Sigmoid colon (tissue), 7 donors: ENCODE results near the gene RING1. TPM values are rescaled to one million over a fixed set of nuclear protein-coding genes. Genes with fewer than 3 reads are reported as not detected.

Experiments used
- DNase-seq: peaks from one replicate; pipeline ENCODE4 v3.0.0-alpha.2; 2019
- H3K27ac ChIP-seq, 4 donors: fragments of 200-600 bp; sonication (generic); one replicate each; pipeline ENCODE4 v1.5.1; 2016 to 2019; ENCODE audit warnings: mild to moderate bottlenecking in 1 of 4
- H3K27me3 ChIP-seq, 3 donors: fragments of 200-600 bp; sonication (generic); one replicate each; pipeline ENCODE4 v1.5.1; 2019; ENCODE audit warnings: mild to moderate bottlenecking in 1 of 3
- H3K36me3 ChIP-seq, 4 donors: fragments of 200-600 bp; sonication (generic); one replicate each; pipeline ENCODE4 v1.5.1; 2016 to 2019
- H3K4me1 ChIP-seq, 4 donors: fragments of 200-600 bp; sonication (generic); one replicate each; pipeline ENCODE4 v1.5.1; 2017 to 2019
- H3K4me3 ChIP-seq, 4 donors: fragments of 200-600 bp; sonication (generic); one replicate each; pipeline ENCODE4 v1.5.1; 2017 to 2019; ENCODE audit warnings: mild to moderate bottlenecking in 2 of 4, moderate library complexity in 1 of 4
- H3K9me3 ChIP-seq, 4 donors: fragments of 200-600 bp in 3 of 4; sonication (generic) in 3 of 4; one replicate each; pipeline versions ENCODE4 v1.5.1 to v1.6.1; 2013 to 2019
- EP300 ChIP-seq, 4 donors: sonication (generic); formaldehyde crosslinking; IDR thresholded peaks; one replicate each; pipeline ENCODE4 v1.6.1; 2017; ENCODE audit warnings: antibody characterized with exemption in 4 of 4
- POLR2A ChIP-seq, 2 donors: fragments of 450-650 bp; IDR thresholded peaks; one replicate each; pipeline ENCODE4 v1.6.1; 2016; ENCODE audit warnings: antibody characterized with exemption in 2 of 2, mild to moderate bottlenecking in 2 of 2, moderate library complexity in 2 of 2
- POLR2AphosphoS5 ChIP-seq, 4 donors: sonication (generic); formaldehyde crosslinking; IDR thresholded peaks; one replicate each; pipeline ENCODE4 v1.6.1; 2017; ENCODE audit warnings: antibody characterized with exemption in 4 of 4
- WGBS, 2 donors: extraction: QIAGEN DNeasy Blood & Tissue Kit; methylation state at CpG; one replicate each; pipeline ENCODE4 v1.1.7; 2013; 5-methylcytosine and 5-hydroxymethylcytosine counted together
- intact Hi-C: fragments of 100-400 bp; cut with DNase I; formaldehyde crosslinking; loops from one replicate; pipeline ENCODE4 v1.15.1; 2023
- polyA plus RNA-seq, 3 donors: library from polyadenylated mRNA; stranded (reverse); fragments of 200-250 nt; gene quantifications; one replicate each; pipeline ENCODE4 v1.2.3, GENCODE V29; 2013
- total RNA-seq, 4 donors: library from RNA; depleted of rRNA; stranded (reverse); fragments of >200 nt; gene quantifications; one replicate each; pipeline ENCODE4 v1.1.0, GENCODE V29; 2016
- TF ChIP-seq, protein P1 (sequence below), 4 experiments: fragments of 450-650 bp in 3 of 4; fragments of 200-600 bp in 1 of 4; IDR thresholded peaks; one replicate each; pipeline ENCODE4 v1.5.1; 2016 to 2019; ENCODE audit warnings: antibody characterized with exemption in 4 of 4, mild to moderate bottlenecking in 3 of 4, moderate library complexity in 2 of 4
- donor health status: healthy with polysubstance abuse.
- donor health status: Bipolar disorder and iron deficiency.
- donor health status: healthy.

The RING1 gene
- total and polyA plus RNA-seq, 7 donors, result 13.2 to 36.0 (median 18.1) TPM

DNA sequence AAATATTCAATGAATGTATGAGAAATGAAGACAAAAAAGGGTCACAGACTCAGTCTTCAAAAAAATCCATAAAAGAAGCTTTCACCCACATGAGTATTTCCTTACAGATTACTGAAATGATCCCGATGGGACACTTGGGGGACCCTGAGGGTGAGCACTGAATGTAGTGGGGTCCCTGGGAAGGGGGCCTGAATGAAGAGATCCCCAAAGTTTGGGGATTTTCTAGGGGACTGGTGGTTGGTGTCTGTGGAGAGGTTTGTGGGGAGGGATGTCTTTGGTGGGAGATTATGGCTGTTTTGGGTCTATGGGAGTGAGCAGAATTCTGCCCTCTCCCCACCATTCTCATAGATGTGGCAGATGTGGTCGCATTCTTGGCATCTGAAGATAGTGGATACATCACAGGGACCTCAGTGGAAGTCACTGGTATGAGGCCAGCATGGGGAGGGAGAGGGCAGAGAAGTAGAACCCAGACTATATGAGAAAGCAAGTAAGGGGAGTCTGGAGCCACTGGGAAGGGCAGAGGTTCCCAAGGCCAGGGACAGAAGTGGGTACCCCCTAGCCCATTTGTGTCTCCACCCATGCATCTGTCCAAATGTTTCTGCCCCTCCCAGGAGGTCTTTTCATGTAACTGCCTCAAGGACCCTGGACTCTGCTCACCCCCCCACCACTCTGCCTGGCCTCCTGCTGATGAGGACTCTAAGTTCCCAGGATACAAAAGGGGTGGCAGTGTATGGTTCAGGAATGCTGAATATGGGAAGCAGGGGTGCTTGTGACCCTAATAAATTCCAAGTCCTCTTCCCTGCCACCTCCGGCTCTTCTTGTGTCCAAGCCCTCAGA lies 2.1 kb upstream of the RING1 start:
- peaks cover 0 to 59% (median 43%) of the 10 kb centered on the region in 4 donors for H3K4me1 ChIP-seq
- H3K9me3 ChIP-seq, result no peaks in the 10 kb centered on the region
- no peak overlapping the region for H3K27ac ChIP-seq
- DNase-seq, result no peak
- H3K27me3 ChIP-seq, result no peaks in the 10 kb centered on the region
- no peak overlapping the region for H3K4me3 ChIP-seq
- peaks cover 13 to 43% (median 19%) of the 10 kb centered on the region in 4 donors for H3K36me3 ChIP-seq
- 88 to 89% methylated on average over 3 of the region's 3 CpGs for WGBS, 2 donors
- no peak for TF ChIP-seq POLR2AphosphoS5 (IDR thresholded peaks at IDR 0.05)
- no peak for TF ChIP-seq EP300 (IDR thresholded peaks at IDR 0.05)
- no peak for TF ChIP-seq POLR2A (IDR thresholded peaks at IDR 0.05)
- TF ChIP-seq, protein P1, sequence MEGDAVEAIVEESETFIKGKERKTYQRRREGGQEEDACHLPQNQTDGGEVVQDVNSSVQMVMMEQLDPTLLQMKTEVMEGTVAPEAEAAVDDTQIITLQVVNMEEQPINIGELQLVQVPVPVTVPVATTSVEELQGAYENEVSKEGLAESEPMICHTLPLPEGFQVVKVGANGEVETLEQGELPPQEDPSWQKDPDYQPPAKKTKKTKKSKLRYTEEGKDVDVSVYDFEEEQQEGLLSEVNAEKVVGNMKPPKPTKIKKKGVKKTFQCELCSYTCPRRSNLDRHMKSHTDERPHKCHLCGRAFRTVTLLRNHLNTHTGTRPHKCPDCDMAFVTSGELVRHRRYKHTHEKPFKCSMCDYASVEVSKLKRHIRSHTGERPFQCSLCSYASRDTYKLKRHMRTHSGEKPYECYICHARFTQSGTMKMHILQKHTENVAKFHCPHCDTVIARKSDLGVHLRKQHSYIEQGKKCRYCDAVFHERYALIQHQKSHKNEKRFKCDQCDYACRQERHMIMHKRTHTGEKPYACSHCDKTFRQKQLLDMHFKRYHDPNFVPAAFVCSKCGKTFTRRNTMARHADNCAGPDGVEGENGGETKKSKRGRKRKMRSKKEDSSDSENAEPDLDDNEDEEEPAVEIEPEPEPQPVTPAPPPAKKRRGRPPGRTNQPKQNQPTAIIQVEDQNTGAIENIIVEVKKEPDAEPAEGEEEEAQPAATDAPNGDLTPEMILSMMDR (IDR thresholded peaks at IDR 0.05), result no peak
- intact Hi-C loops, result loop anchor here (5.0 to 10.0 kb wide), 3 partner anchors 219 to 1011 kb away; partner anchors contain the start of genes GPSM3, PBX2, PSMB9 and SYNGAP1

DNA sequence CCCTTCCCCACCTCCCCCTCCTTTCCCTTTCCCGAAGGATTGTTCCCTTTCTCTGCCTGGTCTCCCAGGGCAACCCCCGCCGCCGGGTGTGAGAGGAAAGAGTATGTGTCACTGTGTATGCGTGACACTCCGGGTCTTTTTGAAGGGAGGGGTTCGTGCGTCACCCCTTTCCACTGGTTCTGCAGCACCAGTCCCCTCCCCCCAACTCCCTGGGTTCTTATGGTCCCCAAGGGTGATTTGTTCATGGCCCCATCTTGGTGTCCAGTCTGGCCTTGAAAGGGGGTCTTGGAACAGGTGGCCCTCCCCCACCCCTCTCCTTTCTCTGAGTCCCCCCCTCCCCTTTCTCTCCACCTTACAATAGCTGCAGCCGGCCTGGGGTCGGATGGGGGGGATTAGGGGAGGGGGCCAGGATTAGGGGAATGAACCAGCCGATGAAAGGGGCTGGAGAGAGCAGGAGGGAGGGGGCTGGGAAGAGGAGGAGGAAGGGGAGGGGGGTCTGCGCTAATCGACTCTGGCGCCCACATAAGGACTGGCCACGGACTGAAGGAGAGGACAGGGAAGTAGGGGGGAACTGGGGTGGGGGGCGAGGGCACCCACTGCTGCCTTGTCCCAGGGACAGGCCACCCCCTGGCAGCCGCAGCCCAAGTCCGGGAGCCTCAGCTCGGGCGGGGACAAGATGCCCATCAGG lies 1.3 kb upstream of the RING1 start:
- Histone ChIP-seq H3K4me3 (peak overlapping the region; percentile 78 to 95 (median 94)), H3K9me3 (no peaks in the 10 kb centered on the region), H3K4me1 (peaks cover 0 to 52% (median 36%) of the 10 kb centered on the region in 4 donors), H3K27ac (peak overlapping the region in 3 of 4 donors; percentile 95 to 99 (median 98)), H3K36me3 (peaks cover 13 to 45% (median 19%) of the 10 kb centered on the region in 4 donors), H3K27me3 (no peaks in the 10 kb centered on the region)
- intact Hi-C loops, result loop anchor here (5.0 to 10.0 kb wide), 3 partner anchors 218 to 1012 kb away; partner anchors contain the start of genes GPSM3, PBX2, PSMB9 and SYNGAP1
- DNase-seq, result no peak
- TF ChIP-seq POLR2A (IDR thresholded peaks at IDR 0.05) (no peak), POLR2AphosphoS5 (IDR thresholded peaks at IDR 0.05) (no peak), EP300 (IDR thresholded peaks at IDR 0.05) (no peak)
- TF ChIP-seq, protein P1 (IDR thresholded peaks at IDR 0.05), result no peak
- 39 to 46% methylated on average over 20 of the region's 20 CpGs for WGBS, 2 donors

DNA sequence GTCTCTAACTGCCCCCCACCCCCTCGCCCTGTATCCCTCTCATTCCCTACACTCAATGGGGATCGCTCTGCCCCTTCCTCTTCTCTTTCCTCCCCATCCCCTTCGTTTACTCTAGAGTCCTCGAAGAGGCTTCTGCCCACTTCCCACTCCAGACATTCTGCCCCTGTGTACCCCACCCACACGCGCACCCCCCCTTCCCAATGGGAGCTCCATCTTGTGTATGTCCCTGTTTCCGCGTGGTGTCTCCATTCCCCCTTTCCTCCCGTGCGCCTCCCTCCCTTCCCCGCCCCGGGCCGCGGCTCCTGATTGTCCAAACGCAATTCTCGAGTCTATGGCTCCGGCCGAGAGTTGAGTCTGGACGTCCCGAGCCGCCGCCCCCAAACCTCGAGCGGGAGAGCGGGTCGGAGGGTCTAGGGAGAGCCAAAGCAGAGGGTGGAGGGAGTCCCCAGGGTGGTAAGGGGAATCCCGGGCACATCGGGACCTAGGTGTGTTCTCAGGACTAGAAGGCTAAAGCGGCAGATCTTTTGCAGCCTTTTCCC lies 679 bp upstream of the RING1 start:
- intact Hi-C loops, result loop anchor here (2.0 to 10.0 kb wide), 4 partner anchors 41 to 1013 kb away; partner anchors contain the start of genes GPSM3, PBX2, PSMB9 and SYNGAP1
- WGBS, 2 donors, result 1 to 2% methylated on average over 29 of the region's 29 CpGs
- Histone ChIP-seq H3K4me1 (peaks cover 0 to 47% (median 33%) of the 10 kb centered on the region in 4 donors), H3K9me3 (no peaks in the 10 kb centered on the region), H3K4me3 (peak overlapping the region; percentile 78 to 95 (median 94)), H3K36me3 (peaks cover 13 to 39% (median 15%) of the 10 kb centered on the region in 4 donors), H3K27me3 (no peaks in the 10 kb centered on the region), H3K27ac (peak overlapping the region; percentile 95 to 99 (median 96))
- DNase-seq, result peak; percentile 82
- TF ChIP-seq POLR2A (IDR thresholded peaks at IDR 0.05), result no peak

DNA sequence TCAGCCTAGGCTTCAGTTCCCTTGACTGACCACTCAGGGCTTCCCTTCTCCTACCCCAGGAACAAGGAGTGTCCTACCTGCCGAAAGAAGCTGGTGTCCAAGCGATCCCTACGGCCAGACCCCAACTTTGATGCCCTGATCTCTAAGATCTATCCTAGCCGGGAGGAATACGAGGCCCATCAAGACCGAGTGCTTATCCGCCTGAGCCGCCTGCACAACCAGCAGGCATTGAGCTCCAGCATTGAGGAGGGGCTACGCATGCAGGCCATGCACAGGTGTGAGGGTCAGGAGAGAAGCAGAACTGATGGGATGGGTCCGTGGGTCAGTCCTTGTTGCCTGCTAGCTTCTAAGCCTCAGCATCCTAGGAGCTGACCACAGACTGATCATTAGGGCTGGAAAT lies 1.6 kb downstream of the RING1 start:
- Histone ChIP-seq H3K9me3 (no peaks in the 10 kb centered on the region), H3K4me3 (no peak overlapping the region), H3K27ac (no peak overlapping the region), H3K27me3 (no peaks in the 10 kb centered on the region), H3K4me1 (peaks cover 0 to 44% (median 36%) of the 10 kb centered on the region in 4 donors), H3K36me3 (peaks cover 4 to 26% (median 6%) of the 10 kb centered on the region in 4 donors)
- TF ChIP-seq POLR2A (IDR thresholded peaks at IDR 0.05), result no peak
- TF ChIP-seq, protein P1 (IDR thresholded peaks at IDR 0.05), result no peak
- TF ChIP-seq POLR2AphosphoS5 (IDR thresholded peaks at IDR 0.05), result no peak
- TF ChIP-seq EP300 (IDR thresholded peaks at IDR 0.05), result no peak
- intact Hi-C loops, result loop anchor here (2.0 to 10.0 kb wide), 4 partner anchors 39 to 1015 kb away; partner anchors contain the start of genes GPSM3, PBX2, PSMB9 and SYNGAP1
- 96 to 97% methylated on average over 10 of the region's 10 CpGs for whole genome bisulfite sequencing, 2 donors
- no peak for DNase-seq
